ENCODE measurements around the gene HSPA8. TPM values are rescaled to one million over a fixed set of nuclear protein-coding genes. Genes with fewer than 3 reads are reported as not detected.
"Not testable (repeated sequence)": the region's sequence is repeated elsewhere in the genome, so short reads cannot be mapped to it uniquely, and the experiment has no call there.

The HSPA8 gene
- 2,429 and 2,453 TPM in 2 replicates for total RNA-seq

- intact Hi-C loops (cut with micrococcal nuclease): loop anchor here (1.0 to 10.0 kb wide), 15 partner anchors 9 to 1767 kb away; partner anchors contain the start of genes GRAMD1B, SC5D, UBASH3B and VWA5A
Measured at GRCh38 chr11:123061403-123062157, at the start of gene HSPA8. Gene HSPA8 (minus strand): TSS chr11:123062136. CDS start chr11:123061324, 812 bp downstream.

GRCh38 chr11:123111465-123111864 lies 49.5 kb upstream of the HSPA8 start:
- intact Hi-C loops (cut with micrococcal nuclease): loop anchor here (1.0 to 2.0 kb wide), 10 partner anchors 41 to 465 kb away; partner anchors contain the start of gene HSPA8

GRCh38 chr11:123110397-123110796 lies 48.5 kb upstream of the HSPA8 start:
- intact Hi-C loops (cut with micrococcal nuclease): loop anchor here (2.0 kb wide), 6 partner anchors 40 to 466 kb away; partner anchors contain the start of gene HSPA8

DNA sequence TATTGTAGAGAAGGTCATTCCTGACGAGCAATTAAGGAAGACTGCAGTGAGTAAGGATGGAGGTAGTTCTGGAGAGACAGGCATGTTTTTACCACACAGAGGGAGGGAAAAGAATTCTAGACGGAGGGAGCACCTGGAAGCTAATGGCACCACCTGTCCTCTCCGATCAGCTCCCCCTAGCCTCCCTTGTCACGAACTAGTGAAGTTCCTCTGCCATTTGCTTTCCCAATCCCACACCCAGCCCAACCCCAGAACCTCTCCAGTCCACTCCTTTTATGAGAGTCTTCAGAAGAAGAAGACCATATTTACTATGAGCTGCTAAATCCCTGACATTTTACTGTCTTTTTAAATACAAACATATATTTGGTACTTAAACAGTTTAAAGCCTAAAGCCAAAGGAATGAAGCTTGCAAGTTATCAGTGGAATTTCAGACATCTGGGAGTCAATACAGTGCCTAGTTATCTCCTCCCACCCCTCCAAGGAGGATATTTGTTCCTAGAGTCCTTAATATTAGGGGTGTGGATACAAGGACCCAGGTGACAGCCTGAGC lies 46.1 kb upstream of the HSPA8 start:
- intact Hi-C loops (cut with micrococcal nuclease): loop anchor here (10.0 kb wide), 1 partner anchor 607 kb away; no protein-coding TSS in a partner anchor

- intact Hi-C loops (cut with micrococcal nuclease): loop anchor here (10.0 kb wide), 1 partner anchor 610 kb away; no protein-coding TSS in a partner anchor
Measured at GRCh38 chr11:123104697-123105096, 42.8 kb upstream of the HSPA8 start.

DNA sequence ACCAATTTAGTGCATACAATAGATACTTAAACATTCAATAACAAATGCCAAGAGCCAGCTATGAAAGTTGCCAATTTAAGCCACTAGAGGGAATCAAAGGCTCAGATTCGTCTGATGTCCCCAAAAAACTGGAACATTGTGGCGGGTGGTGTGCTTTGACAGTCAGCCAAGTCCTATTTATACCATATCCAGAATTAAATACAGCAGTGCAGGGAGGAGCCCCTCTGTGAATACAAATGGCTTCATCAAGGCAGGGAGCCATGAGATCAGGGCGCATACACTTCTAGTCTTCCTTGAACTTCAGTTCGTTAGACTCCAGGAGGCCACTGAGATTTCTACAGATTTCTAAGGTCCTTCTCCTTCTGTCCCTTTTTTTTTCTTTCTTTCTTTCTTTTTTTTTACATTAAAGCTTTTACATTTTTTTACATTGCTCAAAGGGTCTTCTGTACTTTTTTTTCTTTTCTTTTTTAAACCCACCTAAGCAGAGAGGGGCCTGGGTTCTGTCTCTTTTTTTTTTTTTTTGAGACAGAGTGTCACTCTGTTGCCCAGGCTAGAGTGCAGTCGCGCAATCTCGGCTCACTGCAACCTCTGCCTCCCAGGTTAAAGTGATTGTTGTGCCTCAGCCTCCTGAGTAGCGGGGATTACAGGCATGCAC lies 41.5 kb upstream of the HSPA8 start:
- intact Hi-C loops (cut with micrococcal nuclease): loop anchor here (1.0 to 10.0 kb wide), 5 partner anchors 16 to 611 kb away; no protein-coding TSS in a partner anchor

DNA sequence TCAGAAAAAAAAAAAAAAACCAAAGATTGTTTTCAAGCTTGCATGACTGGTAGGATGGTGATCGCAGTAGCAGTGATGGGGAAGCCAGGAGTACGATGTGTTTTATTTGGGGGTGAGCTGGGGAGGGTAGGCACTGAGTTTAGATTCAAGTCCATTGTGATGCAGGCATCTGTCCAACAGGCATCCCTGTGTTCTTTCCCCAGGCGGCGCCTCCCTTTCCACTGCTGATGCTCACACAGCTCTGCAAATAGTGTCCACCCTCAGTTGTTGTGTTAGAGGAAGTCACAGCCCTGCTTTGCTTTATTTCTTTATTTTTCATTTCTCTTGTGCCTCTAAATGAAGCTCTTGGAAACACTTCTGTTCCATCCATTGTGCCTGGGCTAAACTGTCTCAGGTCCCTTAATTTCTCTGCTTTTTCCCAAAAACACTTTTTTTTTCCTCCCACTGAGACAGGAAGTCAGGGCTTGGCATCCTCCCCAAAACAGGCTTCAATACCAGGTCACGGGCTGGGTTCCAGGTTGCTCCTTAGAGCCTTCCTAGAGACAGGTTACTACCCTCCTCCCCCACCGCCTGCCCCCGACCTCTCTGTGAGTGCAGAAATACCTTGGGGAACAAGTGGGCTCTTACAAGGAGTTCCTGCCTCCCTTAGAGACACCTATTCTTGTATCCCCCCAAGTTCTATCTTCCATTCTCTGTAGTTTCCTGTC lies 38.6 kb upstream of the HSPA8 start:
- intact Hi-C loops (cut with micrococcal nuclease): loop anchor here (10.0 kb wide), 1 partner anchor 614 kb away; no protein-coding TSS in a partner anchor

DNA sequence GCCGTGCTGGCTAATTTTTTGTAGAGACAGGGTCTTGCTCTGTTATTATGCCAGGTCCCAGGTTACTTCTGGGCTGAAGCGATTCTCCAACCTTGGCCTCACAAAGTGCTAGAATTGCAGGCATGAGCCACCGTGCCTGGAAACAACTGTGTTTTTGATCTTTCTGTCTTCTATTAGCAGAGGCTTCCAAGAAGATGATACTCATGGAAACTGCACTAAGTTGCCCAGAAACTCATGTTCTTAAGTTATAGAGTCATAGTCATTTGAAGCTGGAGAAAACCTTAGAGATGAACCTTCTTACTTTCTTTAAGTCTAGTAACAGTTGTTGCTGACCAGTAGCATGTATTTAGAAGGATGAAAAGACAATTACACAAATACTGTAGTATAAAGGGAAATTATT lies 37.1 kb upstream of the HSPA8 start:
- intact Hi-C loops (cut with micrococcal nuclease): no loop called here

- intact Hi-C loops (cut with micrococcal nuclease): no loop called here
Measured at GRCh38 chr11:123093739-123094138, 31.8 kb upstream of the HSPA8 start.

DNA sequence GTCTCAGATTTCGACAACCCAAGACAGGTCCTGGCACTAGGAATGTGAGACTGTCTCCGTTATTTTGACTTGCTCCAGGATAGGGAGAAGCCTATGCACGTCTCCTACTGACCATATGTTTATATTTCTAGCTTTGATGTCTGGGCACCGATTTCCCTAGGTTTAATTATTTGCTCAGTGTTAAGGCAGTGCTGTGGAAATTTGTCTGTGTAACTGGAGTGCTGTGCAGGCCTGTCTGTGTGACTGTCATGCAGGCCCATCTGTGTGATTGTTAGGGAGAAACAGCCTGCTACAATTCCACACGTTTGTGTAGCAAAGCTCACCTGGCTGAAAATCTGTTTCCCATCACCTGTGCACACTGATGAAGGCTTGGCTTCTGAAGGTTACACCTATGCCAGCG lies 29.6 kb upstream of the HSPA8 start:
- intact Hi-C loops (cut with micrococcal nuclease): no loop called here

- intact Hi-C loops (cut with micrococcal nuclease): not testable (repeated sequence)
Measured at GRCh38 chr11:123090168-123090567, 28.2 kb upstream of the HSPA8 start.

DNA sequence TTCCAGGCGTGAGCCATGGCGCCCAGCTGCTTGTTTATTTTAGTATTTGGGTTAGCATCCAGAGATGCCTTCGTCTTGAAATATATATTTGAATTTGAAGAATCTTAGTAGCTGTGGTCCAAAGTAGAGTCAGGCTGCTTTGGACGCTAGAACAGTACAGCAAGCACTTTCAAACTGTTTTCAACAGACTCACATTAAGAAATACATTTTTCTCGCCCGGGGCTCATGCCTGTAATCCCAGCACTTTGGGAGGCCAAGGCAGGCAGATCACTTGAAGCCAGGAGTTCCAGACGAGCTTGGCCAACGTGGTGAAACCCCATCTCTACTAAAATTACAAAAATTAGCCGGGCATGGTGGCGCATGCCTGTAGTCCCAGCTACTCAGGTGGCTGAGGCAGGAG lies 27.0 kb upstream of the HSPA8 start:
- intact Hi-C loops (cut with micrococcal nuclease): loop anchor here (5.0 kb wide), 2 partner anchors 37 to 342 kb away; no protein-coding TSS in a partner anchor

DNA sequence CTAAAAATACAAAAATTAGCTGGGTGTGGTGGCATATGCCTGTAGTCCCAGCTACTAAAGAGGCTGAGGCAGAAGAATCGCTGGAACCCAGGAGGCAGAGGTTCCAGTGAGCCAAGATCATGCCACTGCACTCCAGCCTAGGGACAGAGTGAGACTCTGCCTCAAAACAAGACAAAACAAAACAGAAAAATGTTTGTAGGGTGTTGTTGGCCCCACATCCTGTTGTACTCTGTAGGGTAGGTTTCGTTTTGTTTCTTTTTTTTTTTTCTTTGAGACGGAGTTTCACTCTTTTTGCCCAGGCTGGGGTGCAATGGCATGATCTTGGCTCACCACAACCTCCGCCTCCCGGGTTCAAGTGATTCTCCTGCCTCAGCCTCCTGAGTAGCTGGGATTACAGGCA lies 25.7 kb upstream of the HSPA8 start:
- intact Hi-C loops (cut with micrococcal nuclease): loop anchor here (1.0 to 5.0 kb wide), 6 partner anchors 16 to 343 kb away; partner anchors contain the start of genes GRAMD1B and HSPA8

- intact Hi-C loops (cut with micrococcal nuclease): loop anchor here (2.0 to 5.0 kb wide), 3 partner anchors 34 to 344 kb away; partner anchors contain the start of gene GRAMD1B
Measured at GRCh38 chr11:123086305-123086704, 24.4 kb upstream of the HSPA8 start.

- intact Hi-C loops (cut with micrococcal nuclease): loop anchor here (5.0 kb wide), 2 partner anchors 33 to 338 kb away; no protein-coding TSS in a partner anchor
Measured at GRCh38 chr11:123085497-123085896, 23.6 kb upstream of the HSPA8 start.

DNA sequence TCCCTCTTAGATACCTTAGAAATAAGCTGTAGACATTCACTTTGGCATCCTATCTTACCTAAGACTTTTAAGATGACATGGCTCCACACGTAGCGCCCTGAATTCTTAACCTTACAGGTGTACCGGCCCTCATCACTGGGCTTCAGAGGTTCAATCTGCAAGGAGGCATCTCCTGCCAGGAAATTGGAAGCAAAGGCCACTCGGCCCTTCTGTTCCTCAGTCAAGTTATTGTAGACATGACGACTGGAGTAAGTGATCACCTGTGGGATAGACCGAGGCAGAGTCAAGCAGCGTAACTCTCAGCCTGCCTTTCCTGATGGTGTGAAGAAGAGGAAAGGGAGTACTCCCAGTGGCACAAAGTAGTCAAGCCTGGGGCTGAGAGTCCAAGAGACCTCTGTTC lies 22.5 kb upstream of the HSPA8 start:
- intact Hi-C loops (cut with micrococcal nuclease): no loop called here

- intact Hi-C loops (cut with micrococcal nuclease): loop anchor here (1.0 to 2.0 kb wide), 2 partner anchors 13 to 21 kb away; partner anchors contain the start of gene HSPA8
Measured at GRCh38 chr11:123083623-123084029, 21.7 kb upstream of the HSPA8 start.

DNA sequence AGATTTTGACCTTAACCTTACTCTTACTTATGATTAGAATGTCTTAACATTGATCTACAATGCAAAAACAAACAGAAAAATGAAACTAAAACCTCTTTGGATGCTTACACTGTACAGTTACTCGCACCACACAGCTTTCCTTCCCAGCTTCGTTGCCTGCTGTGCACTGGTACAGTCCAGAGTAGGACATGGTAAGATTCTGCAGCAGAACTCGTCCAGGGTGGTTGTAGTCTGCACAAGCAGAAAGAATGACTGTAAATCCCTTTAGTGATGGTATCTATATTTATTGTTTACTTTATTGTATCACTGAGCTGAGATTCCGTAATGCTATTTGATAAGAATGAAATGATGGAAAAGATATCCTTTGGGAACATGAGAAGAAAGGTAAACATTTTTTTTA lies 21.0 kb upstream of the HSPA8 start:
- intact Hi-C loops (cut with micrococcal nuclease): loop anchor here (1.0 to 2.0 kb wide), 2 partner anchors 13 to 20 kb away; partner anchors contain the start of gene HSPA8

DNA sequence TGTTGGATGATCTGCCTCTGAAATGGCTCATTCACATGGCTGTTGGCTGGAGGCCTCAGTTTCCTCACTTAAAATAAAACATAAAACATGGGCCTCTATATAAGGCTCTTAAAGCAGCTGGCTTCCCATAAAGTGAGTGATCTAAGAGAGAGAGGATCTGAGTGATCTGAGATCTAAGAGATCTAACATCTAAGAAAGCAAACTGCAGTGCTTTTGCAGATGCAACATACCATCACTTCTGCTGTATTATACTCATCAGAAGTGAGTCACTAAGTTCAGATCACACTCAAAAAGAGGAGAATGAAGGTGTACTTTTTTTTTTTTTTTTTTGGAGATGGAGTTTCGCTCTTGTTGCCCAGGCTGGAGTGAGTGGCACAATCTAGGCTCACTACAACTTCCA lies 18.1 kb upstream of the HSPA8 start:
- intact Hi-C loops (cut with micrococcal nuclease): no loop called here

- intact Hi-C loops (cut with micrococcal nuclease): no loop called here
Measured at GRCh38 chr11:123076484-123076883, 14.5 kb upstream of the HSPA8 start.

Measured in T-helper 1 cell treated with Interleukin-12 subunit alpha and Interleukin-12 subunit beta and Interleukin-4 antibody, amounts not matched to agents 30 ng/mL and 1 ng/mL, for 36 hours (primary cell).